ENCODE results near the gene SAFB2. TPM values are rescaled to one million over a fixed set of nuclear protein-coding genes. Genes with fewer than 3 reads are reported as not detected.

SAFB2 gene
- total and polyA plus RNA-seq, 8 donors = 38.5 to 237 (median 83.7) TPM

GRCh38 chr19:5585461-5586299 lies 36.9 kb downstream of the SAFB2 start:
- intact Hi-C loops (cut with DNase I; ENCODE audit: low total_unique reads) = no loop called here
- Histone ChIP-seq H3K36me3 (peaks cover 43 to 85% (median 72%) of the 10 kb centered on the region in 4 donors), H3K4me1 (peaks cover 6 to 25% (median 17%) of the 10 kb centered on the region in 4 donors), H3K27ac (peak overlapping the region in 4 of 5 donors; percentile 8 to 62 (median 42)), H3K27me3 (no peaks in the 10 kb centered on the region), H3K4me3 (no peak overlapping the region), H3K9me3 (no peaks in the 10 kb centered on the region)
- 46 to 62% (median 59%) methylated on average over 24 to 29 of the region's 29 CpGs for WGBS, 5 donors
- TF ChIP-seq POLR2A (IDR thresholded peaks at IDR 0.05) (no peak), POLR2AphosphoS5 (IDR thresholded peaks at IDR 0.05) (no peak), EP300 (IDR thresholded peaks at IDR 0.05) (no peak)
- TF ChIP-seq, protein P1, sequence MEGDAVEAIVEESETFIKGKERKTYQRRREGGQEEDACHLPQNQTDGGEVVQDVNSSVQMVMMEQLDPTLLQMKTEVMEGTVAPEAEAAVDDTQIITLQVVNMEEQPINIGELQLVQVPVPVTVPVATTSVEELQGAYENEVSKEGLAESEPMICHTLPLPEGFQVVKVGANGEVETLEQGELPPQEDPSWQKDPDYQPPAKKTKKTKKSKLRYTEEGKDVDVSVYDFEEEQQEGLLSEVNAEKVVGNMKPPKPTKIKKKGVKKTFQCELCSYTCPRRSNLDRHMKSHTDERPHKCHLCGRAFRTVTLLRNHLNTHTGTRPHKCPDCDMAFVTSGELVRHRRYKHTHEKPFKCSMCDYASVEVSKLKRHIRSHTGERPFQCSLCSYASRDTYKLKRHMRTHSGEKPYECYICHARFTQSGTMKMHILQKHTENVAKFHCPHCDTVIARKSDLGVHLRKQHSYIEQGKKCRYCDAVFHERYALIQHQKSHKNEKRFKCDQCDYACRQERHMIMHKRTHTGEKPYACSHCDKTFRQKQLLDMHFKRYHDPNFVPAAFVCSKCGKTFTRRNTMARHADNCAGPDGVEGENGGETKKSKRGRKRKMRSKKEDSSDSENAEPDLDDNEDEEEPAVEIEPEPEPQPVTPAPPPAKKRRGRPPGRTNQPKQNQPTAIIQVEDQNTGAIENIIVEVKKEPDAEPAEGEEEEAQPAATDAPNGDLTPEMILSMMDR (IDR thresholded peaks at IDR 0.05) = no peak
- DNase-seq = peak in 1 of 2 donors; percentile 74

GRCh38 chr19:5580161-5580571 lies 42.4 kb downstream of the SAFB2 start:
- Histone ChIP-seq H3K4me1 (peaks cover 4 to 26% (median 20%) of the 10 kb centered on the region in 4 donors), H3K4me3 (no peak overlapping the region), H3K27ac (no peak overlapping the region), H3K9me3 (no peaks in the 10 kb centered on the region), H3K36me3 (peaks cover 0 to 30% (median 21%) of the 10 kb centered on the region in 4 donors), H3K27me3 (no peaks in the 10 kb centered on the region)
- intact Hi-C loops (cut with DNase I; ENCODE audit: low total_unique reads) = no loop called here
- 29 to 59% (median 36%) methylated on average over 12 of the region's 12 CpGs for WGBS, 5 donors
- no peak for DNase-seq
- no peak for TF ChIP-seq EP300 (IDR thresholded peaks at IDR 0.05)
- no peak for TF ChIP-seq POLR2A (IDR thresholded peaks at IDR 0.05)
- no peak for TF ChIP-seq POLR2AphosphoS5 (IDR thresholded peaks at IDR 0.05)
- TF ChIP-seq, protein P1 (IDR thresholded peaks at IDR 0.05) = no peak

GRCh38 chr19:5579697-5580096 lies 42.9 kb downstream of the SAFB2 start:
- no peak for DNase-seq
- 92 to 95% (median 94%) methylated on average over 3 to 7 of the region's 7 CpGs for WGBS, 5 donors
- intact Hi-C loops (cut with DNase I; ENCODE audit: low total_unique reads) = no loop called here

GRCh38 chr19:5579286-5579685 lies 43.3 kb downstream of the SAFB2 start:
- TF ChIP-seq POLR2A (IDR thresholded peaks at IDR 0.05) = no peak
- TF ChIP-seq POLR2AphosphoS5 (IDR thresholded peaks at IDR 0.05) = no peak
- Histone ChIP-seq H3K4me3 (no peak overlapping the region), H3K27ac (no peak overlapping the region), H3K36me3 (peaks cover 0 to 28% (median 19%) of the 10 kb centered on the region in 4 donors), H3K4me1 (peaks cover 4 to 25% (median 20%) of the 10 kb centered on the region in 4 donors), H3K27me3 (no peaks in the 10 kb centered on the region), H3K9me3 (no peaks in the 10 kb centered on the region)
- intact Hi-C loops (cut with DNase I; ENCODE audit: low total_unique reads) = no loop called here
- DNase-seq = no peak
- WGBS, 5 donors = 87 to 95% (median 91%) methylated on average over 4 to 6 of the region's 6 CpGs

More at GRCh38 chr19:5579697-5580096, 42.9 kb downstream of the SAFB2 start:
- no peak overlapping the region for H3K27ac ChIP-seq
- no peaks in the 10 kb centered on the region for H3K27me3 ChIP-seq
- no peaks in the 10 kb centered on the region for H3K9me3 ChIP-seq
- peaks cover 4 to 25% (median 20%) of the 10 kb centered on the region in 4 donors for H3K4me1 ChIP-seq
- peaks cover 0 to 30% (median 20%) of the 10 kb centered on the region in 4 donors for H3K36me3 ChIP-seq
- no peak for TF ChIP-seq POLR2A (IDR thresholded peaks at IDR 0.05)
- no peak for TF ChIP-seq POLR2AphosphoS5 (IDR thresholded peaks at IDR 0.05)
- TF ChIP-seq, protein P1 (IDR thresholded peaks at IDR 0.05) = no peak
- no peak for TF ChIP-seq EP300 (IDR thresholded peaks at IDR 0.05)
- H3K4me3 ChIP-seq = no peak overlapping the region

All from stomach (tissue), 9 donors.